Mesendoderm (in vitro differentiated cells): ENCODE measurements around the gene CHMP4A.

Source experiments
- DNase-seq: peaks from one replicate; pipeline ENCODE4 v3.0.0; 2013
- H2AK5ac ChIP-seq: 2 replicates; pipeline ENCODE4 v1.6.1; 2013; ENCODE audit warnings: low read length, inconsistent platforms
- H2BK120ac ChIP-seq: 2 replicates; pipeline ENCODE4 v1.6.1; 2013; ENCODE audit warnings: low read depth, mild to moderate bottlenecking, low read length, moderate library complexity, mixed read lengths
- H2BK15ac ChIP-seq: replicated peaks from 2 replicates; pipeline ENCODE4 v1.6.1; 2013; ENCODE audit warnings: low read depth, mild to moderate bottlenecking, moderate library complexity
- H2BK5ac ChIP-seq: 2 replicates; pipeline ENCODE4 v1.6.1; 2013; ENCODE audit warnings: low read length, inconsistent platforms
- H3K18ac ChIP-seq: 2 replicates; pipeline ENCODE4 v1.6.1; 2013; ENCODE audit warnings: mild to moderate bottlenecking, low read length, mixed read lengths
- H3K23ac ChIP-seq: one replicate; pipeline ENCODE4 v1.6.1; 2013; ENCODE audit warnings: low read length
- H3K27ac ChIP-seq: 2 replicates; pipeline ENCODE4 v1.5.1; 2013; ENCODE audit warnings: low read depth, mild to moderate bottlenecking, inconsistent platforms, low read length, moderate library complexity
- H3K27me3 ChIP-seq: 2 replicates; pipeline ENCODE4 v1.6.1; 2013; ENCODE audit warnings: low read length, control low read depth, mild to moderate bottlenecking, inconsistent platforms; ENCODE audit not compliant: insufficient read depth, poor library complexity
- H3K36me3 ChIP-seq: 2 replicates; pipeline ENCODE4 v1.6.1; 2013; ENCODE audit warnings: low read length, inconsistent platforms; ENCODE audit not compliant: control insufficient read depth, insufficient read depth
- H3K4ac ChIP-seq: one replicate; pipeline ENCODE4 v1.6.1; 2013; ENCODE audit warnings: low read depth, mild to moderate bottlenecking, low read length, moderate library complexity
- H3K4me1 ChIP-seq: 2 replicates; pipeline ENCODE4 v1.6.1; 2013; ENCODE audit warnings: low read depth, low read length, inconsistent platforms; ENCODE audit not compliant: control insufficient read depth
- H3K4me2 ChIP-seq: 2 replicates; pipeline ENCODE4 v1.6.1; 2013; ENCODE audit warnings: low read length
- H3K4me3 ChIP-seq: 2 replicates; pipeline ENCODE4 v1.5.1; 2013; ENCODE audit warnings: mild to moderate bottlenecking, low read length
- H3K56ac ChIP-seq: one replicate; pipeline ENCODE4 v1.6.1; 2013; ENCODE audit warnings: low read length
- H3K79me1 ChIP-seq: 2 replicates; pipeline ENCODE4 v1.6.1; 2013; ENCODE audit warnings: low read length, inconsistent platforms
- H3K79me2 ChIP-seq: 2 replicates; pipeline ENCODE4 v1.6.1; 2013; ENCODE audit warnings: mild to moderate bottlenecking, low read length; ENCODE audit not compliant: control insufficient read depth, insufficient read depth
- H3K9ac ChIP-seq: 2 replicates; pipeline ENCODE4 v1.6.1; 2013; ENCODE audit warnings: low read length, inconsistent platforms
- H4K5ac ChIP-seq: one replicate; pipeline ENCODE4 v1.6.1; 2013; ENCODE audit warnings: low read length
- H4K8ac ChIP-seq: one replicate; pipeline ENCODE4 v1.6.1; 2013; ENCODE audit warnings: low read depth, mild to moderate bottlenecking, control low read depth, low read length, moderate library complexity
- WGBS: extraction: QIAGEN DNeasy Blood & Tissue Kit; methylation state at CpG from one replicate; pipeline ENCODE4 v1.1.7; 2013; ENCODE audit warnings: low lambda C conversion rate, missing lambda C conversion rate; ENCODE audit not compliant: insufficient coverage; ENCODE audit errors: extremely low coverage; 5-methylcytosine and 5-hydroxymethylcytosine counted together

Gene CHMP4A

DNA sequence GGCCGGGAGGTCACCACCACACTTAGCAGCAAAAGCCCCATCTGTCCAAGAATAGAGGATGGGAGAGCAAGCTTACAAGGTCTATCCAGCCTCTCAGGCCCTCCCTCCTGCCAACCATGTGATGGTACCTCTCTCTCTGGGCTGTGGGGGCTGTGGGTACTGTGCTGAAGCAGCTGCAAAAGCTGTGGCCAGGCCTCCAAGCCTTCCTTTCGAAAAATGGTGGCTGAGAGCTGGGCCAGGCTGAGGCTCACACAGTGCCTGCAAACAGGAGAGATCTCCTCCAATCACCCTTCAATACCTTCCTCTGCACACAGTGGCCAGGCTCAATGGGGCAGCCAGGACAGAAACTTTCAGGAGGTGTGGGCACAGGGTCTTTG lies 25.8 kb downstream of the CHMP4A start:
- no peak overlapping the region for H4K8ac ChIP-seq
- H3K56ac ChIP-seq, result no peak overlapping the region
- no peak overlapping the region for H2BK120ac ChIP-seq
- no peak overlapping the region for H3K4me3 ChIP-seq
- peaks cover 16% of the 10 kb centered on the region for H3K36me3 ChIP-seq
- no peaks in the 10 kb centered on the region for H3K27me3 ChIP-seq
- peak overlapping the region; percentile 95 for H3K9ac ChIP-seq
- H3K27ac ChIP-seq, result no peak overlapping the region
- peaks cover 6% of the 10 kb centered on the region for H3K4me1 ChIP-seq
- no peak overlapping the region for H3K4ac ChIP-seq
- WGBS, result no CpG with 5 or more reads among the region's 2 CpGs
- no peak overlapping the region for H3K23ac ChIP-seq
- H3K18ac ChIP-seq, result no peak overlapping the region
- peak overlapping the region; percentile 74 for H3K4me2 ChIP-seq
- no peak overlapping the region for H4K5ac ChIP-seq
- no peak overlapping the region for H2BK15ac ChIP-seq
- H3K79me1 ChIP-seq, result peaks cover 12% of the 10 kb centered on the region
- H2BK5ac ChIP-seq, result no peak overlapping the region
- DNase-seq, result no peak
- H2AK5ac ChIP-seq, result no peak overlapping the region
- H3K79me2 ChIP-seq, result peaks cover 11% of the 10 kb centered on the region

DNA sequence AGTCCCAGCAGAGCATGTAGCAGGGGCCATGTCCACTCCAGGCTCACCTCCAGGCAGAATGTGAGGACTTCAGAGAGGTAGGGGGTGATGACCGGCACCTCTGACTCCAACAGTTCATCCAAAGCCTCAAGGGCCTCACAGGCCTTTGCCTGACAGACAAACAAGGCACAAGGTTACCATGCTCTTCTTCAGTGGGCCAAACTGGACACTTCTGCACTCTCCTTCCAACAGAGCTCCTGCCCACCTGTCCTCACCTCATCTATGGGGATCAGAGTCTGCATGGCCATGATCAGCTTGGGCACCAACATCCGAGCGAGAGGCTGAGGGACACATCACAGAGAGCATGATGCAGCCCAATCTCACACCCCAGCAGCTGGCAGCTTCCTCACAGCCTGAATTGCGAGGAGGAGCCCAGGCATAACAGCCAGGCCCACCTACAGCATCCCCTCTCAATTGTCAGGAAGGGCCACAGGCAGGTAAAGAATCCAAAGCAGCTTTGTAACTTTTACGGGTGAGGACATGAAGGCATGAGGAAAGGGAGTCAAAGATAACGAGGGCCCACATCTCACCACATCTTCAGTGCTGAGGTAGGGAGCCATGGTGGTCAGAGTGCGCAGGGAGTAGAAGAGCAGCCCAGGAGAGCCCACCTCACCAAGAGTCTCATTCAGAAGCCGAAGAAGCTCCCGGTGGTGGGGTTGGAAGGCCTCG lies 26.3 kb downstream of the CHMP4A start:
- H4K5ac ChIP-seq, result no peak overlapping the region
- peaks cover 12% of the 10 kb centered on the region for H3K79me1 ChIP-seq
- no peak overlapping the region for H4K8ac ChIP-seq
- no peak for DNase-seq
- H2BK5ac ChIP-seq, result no peak overlapping the region
- WGBS, result no CpG with 5 or more reads among the region's 10 CpGs
- no peak overlapping the region for H3K56ac ChIP-seq
- no peak overlapping the region for H3K27ac ChIP-seq
- H3K79me2 ChIP-seq, result peaks cover 11% of the 10 kb centered on the region
- H3K23ac ChIP-seq, result no peak overlapping the region
- peaks cover 6% of the 10 kb centered on the region for H3K4me1 ChIP-seq
- no peak overlapping the region for H3K4me3 ChIP-seq
- H3K9ac ChIP-seq, result no peak overlapping the region
- H3K27me3 ChIP-seq, result no peaks in the 10 kb centered on the region
- no peak overlapping the region for H3K4me2 ChIP-seq
- no peak overlapping the region for H2AK5ac ChIP-seq
- H3K18ac ChIP-seq, result no peak overlapping the region
- no peak overlapping the region for H2BK15ac ChIP-seq
- no peak overlapping the region for H2BK120ac ChIP-seq
- H3K4ac ChIP-seq, result no peak overlapping the region
- peaks cover 13% of the 10 kb centered on the region for H3K36me3 ChIP-seq

DNA sequence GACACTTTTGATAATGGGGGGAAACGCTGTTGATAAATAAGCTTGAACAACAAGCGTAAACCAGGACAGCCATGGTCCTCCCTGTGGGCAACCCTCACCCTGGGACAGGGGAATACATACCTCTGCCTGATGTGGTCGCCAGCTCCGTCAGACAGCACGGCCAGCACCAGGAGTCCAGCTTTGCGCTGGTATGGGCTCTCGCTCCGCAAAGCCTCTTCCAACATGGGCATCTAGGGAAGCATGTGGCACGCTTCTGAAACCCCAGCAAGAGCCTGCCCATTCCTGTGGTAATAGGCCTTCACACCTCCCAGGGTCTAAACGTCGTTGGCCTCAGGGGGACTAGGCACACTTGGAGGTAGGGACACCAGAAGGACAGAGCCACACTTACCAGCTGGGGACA lies 27.5 kb downstream of the CHMP4A start:
- no peak overlapping the region for H4K5ac ChIP-seq
- no peak overlapping the region for H3K4me2 ChIP-seq
- H3K27ac ChIP-seq, result no peak overlapping the region
- H3K4me1 ChIP-seq, result peaks cover 6% of the 10 kb centered on the region
- H3K18ac ChIP-seq, result no peak overlapping the region
- no peak overlapping the region for H3K23ac ChIP-seq
- H3K4ac ChIP-seq, result no peak overlapping the region
- H3K56ac ChIP-seq, result no peak overlapping the region
- H2BK15ac ChIP-seq, result no peak overlapping the region
- no peak overlapping the region for H3K9ac ChIP-seq
- no peak overlapping the region for H2BK5ac ChIP-seq
- no peaks in the 10 kb centered on the region for H3K27me3 ChIP-seq
- H3K79me2 ChIP-seq, result peaks cover 11% of the 10 kb centered on the region
- WGBS, result no CpG with 5 or more reads among the region's 11 CpGs
- no peak for DNase-seq
- H2AK5ac ChIP-seq, result no peak overlapping the region
- H4K8ac ChIP-seq, result no peak overlapping the region
- H3K79me1 ChIP-seq, result peaks cover 12% of the 10 kb centered on the region
- no peak overlapping the region for H3K4me3 ChIP-seq
- H3K36me3 ChIP-seq, result peaks cover 21% of the 10 kb centered on the region
- no peak overlapping the region for H2BK120ac ChIP-seq

DNA sequence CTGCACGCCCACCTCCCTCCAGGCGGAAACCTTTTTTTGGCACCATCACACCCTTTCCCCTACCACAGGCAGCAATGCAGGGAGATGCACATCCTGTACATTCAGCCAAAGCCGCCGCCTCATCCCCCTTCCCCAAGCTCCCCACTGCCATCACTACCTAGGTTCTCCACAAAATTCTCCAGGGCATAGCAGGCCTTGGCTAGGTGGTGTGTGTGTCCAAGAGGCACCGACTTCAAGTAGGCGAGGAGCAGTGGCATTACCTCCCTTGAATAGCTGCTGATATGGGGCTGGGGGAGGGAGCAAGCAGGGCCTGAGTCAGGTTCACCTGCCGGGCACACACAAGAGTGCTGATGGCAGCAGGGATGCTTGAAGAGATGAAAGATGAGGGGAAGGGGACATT lies 28.3 kb downstream of the CHMP4A start:
- H2BK5ac ChIP-seq, result no peak overlapping the region
- no peak overlapping the region for H2BK15ac ChIP-seq
- H3K27me3 ChIP-seq, result no peaks in the 10 kb centered on the region
- H3K4me1 ChIP-seq, result peaks cover 6% of the 10 kb centered on the region
- H3K56ac ChIP-seq, result no peak overlapping the region
- H3K4me3 ChIP-seq, result no peak overlapping the region
- H2AK5ac ChIP-seq, result no peak overlapping the region
- peaks cover 12% of the 10 kb centered on the region for H3K79me1 ChIP-seq
- H4K8ac ChIP-seq, result no peak overlapping the region
- no peak overlapping the region for H3K4me2 ChIP-seq
- no peak overlapping the region for H3K9ac ChIP-seq
- H3K27ac ChIP-seq, result no peak overlapping the region
- H3K79me2 ChIP-seq, result peaks cover 11% of the 10 kb centered on the region
- WGBS, result no CpG with 5 or more reads among the region's 7 CpGs
- no peak overlapping the region for H2BK120ac ChIP-seq
- no peak for DNase-seq
- H3K23ac ChIP-seq, result no peak overlapping the region
- H3K4ac ChIP-seq, result no peak overlapping the region
- no peak overlapping the region for H4K5ac ChIP-seq
- H3K18ac ChIP-seq, result no peak overlapping the region
- H3K36me3 ChIP-seq, result peaks cover 21% of the 10 kb centered on the region

DNA sequence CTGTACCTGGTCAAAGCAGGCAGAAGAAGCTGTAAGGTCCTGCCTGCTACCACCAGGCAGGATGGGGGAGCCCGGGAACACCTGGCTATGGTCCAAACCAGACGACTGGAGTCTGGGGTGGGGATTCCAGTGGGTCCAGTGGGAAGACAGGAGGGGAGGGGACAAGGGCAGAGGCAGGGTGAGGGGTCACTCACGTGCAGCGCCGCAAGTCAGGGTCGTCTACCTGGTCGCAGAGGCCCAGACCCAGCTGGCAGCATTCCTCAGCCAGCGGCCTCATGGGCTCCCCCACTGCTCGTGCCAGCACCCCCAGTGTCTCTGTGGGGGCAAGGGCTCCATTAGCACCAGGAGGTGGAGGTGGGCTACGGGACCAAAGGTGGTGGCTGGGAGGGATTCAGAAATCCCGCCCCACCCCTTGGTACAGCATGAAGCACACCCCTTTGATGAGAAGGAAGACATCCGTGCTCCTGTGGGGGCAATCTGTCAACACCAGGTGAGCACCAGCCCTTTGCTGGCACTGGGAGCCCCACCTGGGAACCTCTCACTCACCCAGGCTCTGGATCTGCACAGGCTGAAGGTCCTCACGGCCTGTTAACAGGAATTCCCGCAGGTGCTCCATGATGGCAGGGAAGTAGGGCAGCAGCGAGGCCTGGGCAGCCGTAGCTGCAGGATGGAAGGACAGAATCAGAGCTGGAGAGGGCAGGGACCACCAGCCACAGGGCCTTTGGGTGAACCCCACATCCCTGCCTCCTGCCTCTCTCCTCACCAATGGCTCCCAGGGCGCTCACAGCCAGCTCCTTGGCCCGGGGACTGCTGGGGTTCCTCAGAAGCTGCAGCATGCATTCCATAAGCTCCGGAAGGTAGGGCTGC lies 29.0 kb downstream of the CHMP4A start:
- Histone ChIP-seq H4K8ac (no peak overlapping the region), H3K79me2 (peaks cover 11% of the 10 kb centered on the region), H3K18ac (no peak overlapping the region), H3K56ac (no peak overlapping the region), H2BK120ac (no peak overlapping the region), H3K79me1 (peaks cover 12% of the 10 kb centered on the region), H3K9ac (no peak overlapping the region), H4K5ac (no peak overlapping the region), H3K4me1 (peaks cover 6% of the 10 kb centered on the region), H3K4ac (no peak overlapping the region), H2BK15ac (no peak overlapping the region), H3K23ac (no peak overlapping the region), H3K4me2 (no peak overlapping the region), H3K27ac (no peak overlapping the region), H2AK5ac (no peak overlapping the region), H3K27me3 (no peaks in the 10 kb centered on the region), H2BK5ac (no peak overlapping the region), H3K36me3 (peaks cover 21% of the 10 kb centered on the region), H3K4me3 (no peak overlapping the region)
- no peak for DNase-seq
- WGBS, result no CpG with 5 or more reads among the region's 19 CpGs
